SK-N-SH treated with all-trans-retinoic acid at 6 μM for 48 hours (cell line): ENCODE data around the gene ADAM10.

ENCODE experiments used
- ATAC-seq: fragments of 200-7000 bp; cut with Tn5 transposase; 3 replicates; pipeline ENCODE4 v1.9.1; 2020; ENCODE audit warnings: mild to moderate bottlenecking, moderate library complexity
- ARNTL ChIP-seq: fragments of 450-650 bp; formaldehyde crosslinking; IDR thresholded peaks from 2 replicates; pipeline ENCODE4 v1.5.0; 2020; ENCODE audit warnings: low read depth, mild to moderate bottlenecking, moderate library complexity, borderline replicate concordance
- BACH2 ChIP-seq: fragments of 250-450 bp; sonication (Bioruptor Pico); IDR thresholded peaks from 2 replicates; pipeline ENCODE4 v1.9.0; 2021; ENCODE audit warnings: mild to moderate bottlenecking, borderline replicate concordance
- CSDC2 ChIP-seq: fragments of 250-450 bp; sonication (Bioruptor Pico); IDR thresholded peaks from 2 replicates; pipeline ENCODE4 v1.5.0; 2020; ENCODE audit warnings: mild to moderate bottlenecking, moderate library complexity
- ESRRG ChIP-seq: fragments of 250-450 bp; sonication (Bioruptor Pico); IDR thresholded peaks from 2 replicates; pipeline ENCODE4 v1.6.1; 2021; ENCODE audit warnings: mild to moderate bottlenecking
- GLIS3 ChIP-seq: fragments of 250-450 bp; sonication (Bioruptor Pico); IDR thresholded peaks from 2 replicates; pipeline ENCODE4 v1.5.0; 2020; ENCODE audit warnings: mild to moderate bottlenecking, moderate library complexity
- ISL1 ChIP-seq: fragments of 250-450 bp; sonication (Bioruptor Pico); IDR thresholded peaks from 2 replicates; pipeline ENCODE4 v2.1.2; 2022; ENCODE audit warnings: mild to moderate bottlenecking, moderate library complexity
- OSR1 ChIP-seq: fragments of 250-450 bp; sonication (Bioruptor Pico); IDR thresholded peaks from 2 replicates; pipeline ENCODE4 v1.8.0; 2022; ENCODE audit warnings: moderate library complexity, mild to moderate bottlenecking, inconsistent platforms
- POU6F1 ChIP-seq: fragments of 250-450 bp; sonication (Bioruptor Pico); IDR thresholded peaks from 2 replicates; pipeline ENCODE4 v1.8.0; 2021; ENCODE audit warnings: low read depth, mild to moderate bottlenecking, moderate library complexity, borderline replicate concordance
- RARB ChIP-seq: fragments of 250-450 bp; sonication (Bioruptor Pico); IDR thresholded peaks from 2 replicates; pipeline ENCODE4 v1.8.0; 2021; ENCODE audit warnings: mild to moderate bottlenecking, moderate library complexity
- SNAI2 ChIP-seq: fragments of 250-450 bp; sonication (Bioruptor Pico); IDR thresholded peaks from 2 replicates; pipeline ENCODE4 v1.5.0; 2020; ENCODE audit warnings: mild to moderate bottlenecking, moderate library complexity
- TCF4 ChIP-seq: fragments of 250-450 bp; sonication (Bioruptor Pico); IDR thresholded peaks from 2 replicates; pipeline ENCODE4 v1.8.0; 2021; ENCODE audit warnings: mild to moderate bottlenecking, moderate library complexity, borderline replicate concordance
- TOX ChIP-seq: fragments of 250-450 bp; sonication (Bioruptor Pico); IDR thresholded peaks from 2 replicates; pipeline ENCODE4 v1.8.0; 2021; ENCODE audit warnings: mild to moderate bottlenecking, moderate library complexity, borderline replicate concordance
- ZC3H10 ChIP-seq: fragments of 250-450 bp; sonication (Bioruptor Pico); IDR thresholded peaks from 2 replicates; pipeline ENCODE4 v1.5.1; 2021; ENCODE audit warnings: mild to moderate bottlenecking, moderate library complexity
- ZFP3 ChIP-seq: fragments of 250-450 bp; sonication (Bioruptor Pico); IDR thresholded peaks from 2 replicates; pipeline ENCODE4 v1.5.0; 2020; ENCODE audit warnings: mild to moderate bottlenecking, moderate library complexity
- ZFP30 ChIP-seq: fragments of 450-650 bp; formaldehyde crosslinking; IDR thresholded peaks from 2 replicates; pipeline ENCODE4 v1.5.0; 2022; ENCODE audit warnings: mild to moderate bottlenecking, moderate library complexity
- ZNF70 ChIP-seq: fragments of 450-650 bp; formaldehyde crosslinking; IDR thresholded peaks from 2 replicates; pipeline ENCODE4 v1.5.0; 2020; ENCODE audit warnings: mild to moderate bottlenecking, moderate library complexity
- ZNF8 ChIP-seq: fragments of 450-650 bp; formaldehyde crosslinking; IDR thresholded peaks from 2 replicates; pipeline ENCODE4 v1.5.0; 2020; ENCODE audit warnings: mild to moderate bottlenecking, moderate library complexity
- TF ChIP-seq, protein P1 (sequence below): fragments of 250-450 bp; sonication (Bioruptor Pico); IDR thresholded peaks from 2 replicates; pipeline ENCODE4 v1.5.1; 2021; ENCODE audit warnings: mild to moderate bottlenecking, moderate library complexity
- TF ChIP-seq, protein P2 (sequence below): fragments of 250-450 bp; sonication (Bioruptor Pico); IDR thresholded peaks from 2 replicates; pipeline ENCODE4 v1.5.0; 2020; ENCODE audit warnings: mild to moderate bottlenecking, moderate library complexity
- TF ChIP-seq, protein P3 (sequence below): fragments of 250-450 bp; sonication (Bioruptor Pico); IDR thresholded peaks from 2 replicates; pipeline ENCODE4 v1.5.1; 2020; ENCODE audit warnings: low read depth, mild to moderate bottlenecking, moderate library complexity

The ADAM10 gene

DNA sequence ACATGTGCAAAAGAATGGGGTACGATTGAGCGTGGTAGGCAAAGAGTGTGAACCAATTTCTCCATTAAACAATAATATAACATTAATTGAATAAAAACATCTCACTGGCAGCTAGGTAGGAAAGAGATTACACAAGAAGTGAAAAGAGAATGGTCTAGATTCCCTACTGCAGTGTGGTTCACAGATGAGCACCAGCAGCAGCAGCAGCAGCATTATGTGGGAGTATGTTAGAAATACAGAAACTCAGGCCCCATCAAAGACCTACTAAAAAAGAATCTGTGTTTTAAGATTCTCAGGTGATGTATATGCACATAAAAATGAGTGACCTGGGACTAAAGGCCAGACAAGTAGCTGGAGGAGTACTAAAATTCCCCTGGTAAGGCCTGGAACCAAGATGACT lies 118.2 kb downstream of the ADAM10 start:
- TF ChIP-seq TCF4 (CRISPR knock-in tag) (no peak), RARB (CRISPR knock-in tag) (no peak), ZNF8 (CRISPR knock-in tag) (no peak), TOX (CRISPR knock-in tag) (no peak), ZFP30 (CRISPR knock-in tag) (no peak), ISL1 (CRISPR knock-in tag) (no peak), ARNTL (CRISPR knock-in tag) (no peak), POU6F1 (no peak), BACH2 (no peak), CSDC2 (CRISPR knock-in tag) (no peak), OSR1 (CRISPR knock-in tag) (no peak), ESRRG (CRISPR knock-in tag) (no peak), ZNF70 (CRISPR knock-in tag) (no peak), GLIS3 (CRISPR knock-in tag) (no peak), ZC3H10 (no peak), ZFP3 (no peak)
- TF ChIP-seq, protein P1, sequence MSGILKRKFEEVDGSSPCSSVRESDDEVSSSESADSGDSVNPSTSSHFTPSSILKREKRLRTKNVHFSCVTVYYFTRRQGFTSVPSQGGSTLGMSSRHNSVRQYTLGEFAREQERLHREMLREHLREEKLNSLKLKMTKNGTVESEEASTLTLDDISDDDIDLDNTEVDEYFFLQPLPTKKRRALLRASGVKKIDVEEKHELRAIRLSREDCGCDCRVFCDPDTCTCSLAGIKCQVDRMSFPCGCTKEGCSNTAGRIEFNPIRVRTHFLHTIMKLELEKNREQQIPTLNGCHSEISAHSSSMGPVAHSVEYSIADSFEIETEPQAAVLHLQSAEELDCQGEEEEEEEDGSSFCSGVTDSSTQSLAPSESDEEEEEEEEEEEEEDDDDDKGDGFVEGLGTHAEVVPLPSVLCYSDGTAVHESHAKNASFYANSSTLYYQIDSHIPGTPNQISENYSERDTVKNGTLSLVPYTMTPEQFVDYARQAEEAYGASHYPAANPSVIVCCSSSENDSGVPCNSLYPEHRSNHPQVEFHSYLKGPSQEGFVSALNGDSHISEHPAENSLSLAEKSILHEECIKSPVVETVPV (CRISPR knock-in tag) = no peak
- TF ChIP-seq, protein P2, sequence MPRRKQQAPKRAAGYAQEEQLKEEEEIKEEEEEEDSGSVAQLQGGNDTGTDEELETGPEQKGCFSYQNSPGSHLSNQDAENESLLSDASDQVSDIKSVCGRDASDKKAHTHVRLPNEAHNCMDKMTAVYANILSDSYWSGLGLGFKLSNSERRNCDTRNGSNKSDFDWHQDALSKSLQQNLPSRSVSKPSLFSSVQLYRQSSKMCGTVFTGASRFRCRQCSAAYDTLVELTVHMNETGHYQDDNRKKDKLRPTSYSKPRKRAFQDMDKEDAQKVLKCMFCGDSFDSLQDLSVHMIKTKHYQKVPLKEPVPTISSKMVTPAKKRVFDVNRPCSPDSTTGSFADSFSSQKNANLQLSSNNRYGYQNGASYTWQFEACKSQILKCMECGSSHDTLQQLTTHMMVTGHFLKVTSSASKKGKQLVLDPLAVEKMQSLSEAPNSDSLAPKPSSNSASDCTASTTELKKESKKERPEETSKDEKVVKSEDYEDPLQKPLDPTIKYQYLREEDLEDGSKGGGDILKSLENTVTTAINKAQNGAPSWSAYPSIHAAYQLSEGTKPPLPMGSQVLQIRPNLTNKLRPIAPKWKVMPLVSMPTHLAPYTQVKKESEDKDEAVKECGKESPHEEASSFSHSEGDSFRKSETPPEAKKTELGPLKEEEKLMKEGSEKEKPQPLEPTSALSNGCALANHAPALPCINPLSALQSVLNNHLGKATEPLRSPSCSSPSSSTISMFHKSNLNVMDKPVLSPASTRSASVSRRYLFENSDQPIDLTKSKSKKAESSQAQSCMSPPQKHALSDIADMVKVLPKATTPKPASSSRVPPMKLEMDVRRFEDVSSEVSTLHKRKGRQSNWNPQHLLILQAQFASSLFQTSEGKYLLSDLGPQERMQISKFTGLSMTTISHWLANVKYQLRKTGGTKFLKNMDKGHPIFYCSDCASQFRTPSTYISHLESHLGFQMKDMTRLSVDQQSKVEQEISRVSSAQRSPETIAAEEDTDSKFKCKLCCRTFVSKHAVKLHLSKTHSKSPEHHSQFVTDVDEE (CRISPR knock-in tag) = no peak
- TF ChIP-seq, protein P3, sequence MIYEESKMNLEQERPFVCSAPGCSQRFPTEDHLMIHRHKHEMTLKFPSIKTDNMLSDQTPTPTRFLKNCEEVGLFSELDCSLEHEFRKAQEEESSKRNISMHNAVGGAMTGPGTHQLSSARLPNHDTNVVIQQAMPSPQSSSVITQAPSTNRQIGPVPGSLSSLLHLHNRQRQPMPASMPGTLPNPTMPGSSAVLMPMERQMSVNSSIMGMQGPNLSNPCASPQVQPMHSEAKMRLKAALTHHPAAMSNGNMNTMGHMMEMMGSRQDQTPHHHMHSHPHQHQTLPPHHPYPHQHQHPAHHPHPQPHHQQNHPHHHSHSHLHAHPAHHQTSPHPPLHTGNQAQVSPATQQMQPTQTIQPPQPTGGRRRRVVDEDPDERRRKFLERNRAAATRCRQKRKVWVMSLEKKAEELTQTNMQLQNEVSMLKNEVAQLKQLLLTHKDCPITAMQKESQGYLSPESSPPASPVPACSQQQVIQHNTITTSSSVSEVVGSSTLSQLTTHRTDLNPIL (CRISPR knock-in tag) = no peak
- no peak for ATAC-seq

DNA sequence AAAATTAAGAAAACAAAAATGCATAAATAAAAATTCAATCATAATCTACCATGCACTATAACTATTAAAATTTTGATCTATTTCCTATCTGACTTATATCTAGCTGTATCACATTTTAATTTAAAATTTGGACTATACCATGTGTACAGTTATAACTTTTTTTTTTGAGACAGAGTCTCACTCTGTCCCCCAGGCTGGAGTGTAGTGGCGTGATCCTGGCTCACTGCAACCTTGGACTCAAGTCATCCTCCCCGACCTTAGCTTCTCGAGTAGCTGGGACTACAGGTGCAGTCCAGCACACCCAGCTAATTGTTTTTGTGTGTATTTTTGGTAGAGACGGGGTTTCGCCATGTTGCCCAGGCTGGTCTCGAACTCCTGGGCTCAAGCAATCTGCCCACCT lies 119.9 kb downstream of the ADAM10 start:
- no peak for TF ChIP-seq TOX (CRISPR knock-in tag)
- no peak for TF ChIP-seq BACH2
- no peak for TF ChIP-seq SNAI2 (CRISPR knock-in tag)
- no peak for TF ChIP-seq ZFP3
- TF ChIP-seq, protein P1 (CRISPR knock-in tag) = no peak
- TF ChIP-seq TCF4 (CRISPR knock-in tag) = no peak
- TF ChIP-seq CSDC2 (CRISPR knock-in tag) = no peak
- TF ChIP-seq, protein P3 (CRISPR knock-in tag) = no peak
- TF ChIP-seq ZFP30 (CRISPR knock-in tag) = no peak
- no peak for TF ChIP-seq ISL1 (CRISPR knock-in tag)
- no peak for TF ChIP-seq OSR1 (CRISPR knock-in tag)
- TF ChIP-seq, all 23 proteins: peak for 0
- ATAC-seq = no peak
